Smooth muscle cell (in vitro differentiated cells): ENCODE measurements around the gene SAFB. TPM values are rescaled to one million over a fixed set of nuclear protein-coding genes. Genes with fewer than 3 reads are reported as not detected.

Experiments
- DNase-seq: peaks from one replicate; lab custom pipeline; 2025; ENCODE audit not compliant: unreplicated experiment; lab: John Stamatoyannopoulos, UW
- H2AFZ ChIP-seq: fragments of 200-600 bp; sonication (generic); 2 replicates; pipeline ENCODE4 v1.6.0; 2016; ENCODE audit warnings: antibody characterized with exemption, low read depth, mild to moderate bottlenecking
- H3F3A ChIP-seq: fragments of 200-600 bp; sonication (generic); 2 replicates; pipeline ENCODE4 v1.6.0; 2017; ENCODE audit warnings: antibody characterized with exemption, low read depth
- H3K27ac ChIP-seq: fragments of 200-600 bp; sonication (generic); 2 replicates; pipeline ENCODE4 v1.5.1; 2016; ENCODE audit warnings: low read depth, mild to moderate bottlenecking
- H3K27me3 ChIP-seq: fragments of 200-600 bp; sonication (generic); 2 replicates; pipeline ENCODE4 v1.6.1; 2016; ENCODE audit warnings: low read depth, mild to moderate bottlenecking
- H3K36me3 ChIP-seq: fragments of 200-600 bp; sonication (generic); 2 replicates; pipeline ENCODE4 v1.5.1; 2016; ENCODE audit warnings: low read depth
- H3K4me1 ChIP-seq: fragments of 200-600 bp; sonication (generic); 2 replicates; pipeline ENCODE4 v1.5.1; 2016; ENCODE audit warnings: low read depth
- H3K4me2 ChIP-seq: fragments of 200-600 bp; sonication (generic); 2 replicates; pipeline ENCODE4 v1.6.0; 2016; ENCODE audit warnings: mild to moderate bottlenecking
- H3K4me3 ChIP-seq: fragments of 200-600 bp; sonication (generic); 2 replicates; pipeline ENCODE4 v1.5.1; 2016; ENCODE audit warnings: mild to moderate bottlenecking
- H3K79me2 ChIP-seq: fragments of 200-600 bp; sonication (generic); 2 replicates; pipeline ENCODE4 v1.6.0; 2016; ENCODE audit warnings: low read depth, mild to moderate bottlenecking
- H3K9ac ChIP-seq: fragments of 200-600 bp; sonication (generic); 2 replicates; pipeline ENCODE4 v1.6.0; 2016; ENCODE audit warnings: low read depth
- H3K9me3 ChIP-seq: fragments of 200-600 bp; sonication (generic); replicated peaks from 2 replicates; pipeline ENCODE4 v1.5.1; 2016; ENCODE audit warnings: low read depth
- H4K20me1 ChIP-seq: fragments of 200-600 bp; sonication (generic); 2 replicates; pipeline ENCODE4 v1.6.0; 2016; ENCODE audit warnings: low read depth
- CTCF ChIP-seq: fragments of 200-600 bp; sonication (generic); IDR thresholded peaks from 2 replicates; pipeline ENCODE4 v1.5.1; 2017; ENCODE audit warnings: borderline replicate concordance, mild to moderate bottlenecking, antibody characterized with exemption; ENCODE audit not compliant: insufficient read depth, poor library complexity, severe bottlenecking
- WGBS: methylation state at CpG from one replicate; pipeline ENCODE4 v1.1.7; 2016; ENCODE audit warnings: low lambda C conversion rate; 5-methylcytosine and 5-hydroxymethylcytosine counted together
- polyA plus RNA-seq: library from polyadenylated mRNA; unstranded; fragments of >200 nt; fragmentation: Nextera tagmentation; extraction: Ambion mirVana; gene quantifications from 2 replicates; pipeline ENCODE4 v1.2.1, GENCODE V29; 2016
- total RNA-seq: library from RNA; depleted of rRNA; stranded (reverse); fragments of >200 nt; gene quantifications from 2 replicates; pipeline ENCODE4 v1.2.3, GENCODE V29; 2014

SAFB gene
- total and polyA plus RNA-seq, 2 experiments from 2014 or later = 22.8 to 74.3 TPM

GRCh38 chr19:5621945-5622464, 878 bp upstream of the SAFB start:
- H4K20me1 ChIP-seq = peaks cover 69% of the 10 kb centered on the region
- TF ChIP-seq CTCF = no peak
- WGBS = 3% methylated on average over 33 of the region's 35 CpGs

GRCh38 chr19:5623397-5624017, 624 bp downstream of the SAFB start:
- under 1% methylated on average over 49 of the region's 50 CpGs for WGBS
- Histone ChIP-seq H3K4me1 (peaks cover 28% of the 10 kb centered on the region), H3K4me3 (peak overlapping the region; percentile 86), H3K9ac (peak overlapping the region; percentile 97), H3K79me2 (peaks cover 95% of the 10 kb centered on the region), H3K4me2 (peak overlapping the region; percentile 97), H3K9me3 (no peaks in the 10 kb centered on the region), H2AFZ (peak overlapping the region; percentile 89), H4K20me1 (peaks cover 70% of the 10 kb centered on the region), H3F3A (peaks cover 9% of the 10 kb centered on the region), H3K27ac (peak overlapping the region; percentile 95), H3K27me3 (no peaks in the 10 kb centered on the region), H3K36me3 (no peaks in the 10 kb centered on the region)
- TF ChIP-seq CTCF = no peak
- peak; percentile 15 for DNase-seq

More at GRCh38 chr19:5621945-5622464, 878 bp upstream of the SAFB start:
- Histone ChIP-seq H3K79me2 (peaks cover 92% of the 10 kb centered on the region), H3K9ac (peak overlapping the region; percentile 85), H3K4me1 (peaks cover 25% of the 10 kb centered on the region), H3K27ac (peak overlapping the region; percentile 95), H3K27me3 (no peaks in the 10 kb centered on the region), H3K4me2 (peak overlapping the region; percentile 98), H3K4me3 (peak overlapping the region; percentile 86), H3F3A (peaks cover 9% of the 10 kb centered on the region), H2AFZ (peak overlapping the region; percentile 89), H3K9me3 (no peaks in the 10 kb centered on the region), H3K36me3 (no peaks in the 10 kb centered on the region)
- DNase-seq = no peak

- Histone ChIP-seq H3K4me3 (peak overlapping the region; percentile 86), H3K79me2 (peaks cover 95% of the 10 kb centered on the region), H3K4me2 (peak overlapping the region; percentile 97), H3K27me3 (no peaks in the 10 kb centered on the region), H4K20me1 (peaks cover 70% of the 10 kb centered on the region), H3F3A (peaks cover 9% of the 10 kb centered on the region), H3K9ac (peak overlapping the region; percentile 97), H3K36me3 (no peaks in the 10 kb centered on the region), H3K4me1 (peaks cover 28% of the 10 kb centered on the region), H3K9me3 (no peaks in the 10 kb centered on the region), H2AFZ (no peak overlapping the region), H3K27ac (peak overlapping the region; percentile 95)
- WGBS = 4% methylated on average over 20 of the region's 20 CpGs
- DNase-seq = peak; percentile 15
- no peak for TF ChIP-seq CTCF
These were observed 1.3 kb downstream of the SAFB start for GRCh38 chr19:5624018-5624663.
